ENCODE data around the gene PRKAR2A.
"Not testable (repeated sequence)": the region's sequence is repeated elsewhere in the genome, so short reads cannot be mapped to it uniquely, and the experiment has no call there.

- TF ChIP-seq, protein P1, sequence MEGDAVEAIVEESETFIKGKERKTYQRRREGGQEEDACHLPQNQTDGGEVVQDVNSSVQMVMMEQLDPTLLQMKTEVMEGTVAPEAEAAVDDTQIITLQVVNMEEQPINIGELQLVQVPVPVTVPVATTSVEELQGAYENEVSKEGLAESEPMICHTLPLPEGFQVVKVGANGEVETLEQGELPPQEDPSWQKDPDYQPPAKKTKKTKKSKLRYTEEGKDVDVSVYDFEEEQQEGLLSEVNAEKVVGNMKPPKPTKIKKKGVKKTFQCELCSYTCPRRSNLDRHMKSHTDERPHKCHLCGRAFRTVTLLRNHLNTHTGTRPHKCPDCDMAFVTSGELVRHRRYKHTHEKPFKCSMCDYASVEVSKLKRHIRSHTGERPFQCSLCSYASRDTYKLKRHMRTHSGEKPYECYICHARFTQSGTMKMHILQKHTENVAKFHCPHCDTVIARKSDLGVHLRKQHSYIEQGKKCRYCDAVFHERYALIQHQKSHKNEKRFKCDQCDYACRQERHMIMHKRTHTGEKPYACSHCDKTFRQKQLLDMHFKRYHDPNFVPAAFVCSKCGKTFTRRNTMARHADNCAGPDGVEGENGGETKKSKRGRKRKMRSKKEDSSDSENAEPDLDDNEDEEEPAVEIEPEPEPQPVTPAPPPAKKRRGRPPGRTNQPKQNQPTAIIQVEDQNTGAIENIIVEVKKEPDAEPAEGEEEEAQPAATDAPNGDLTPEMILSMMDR (IDR thresholded peaks at IDR 0.05), result not testable (repeated sequence)
- not testable (repeated sequence) for TF ChIP-seq POLR2A (IDR thresholded peaks at IDR 0.05)
These were observed 69.1 kb downstream of the PRKAR2A start for GRCh38 chr3:48778565-48778964.

Data from body of pancreas (tissue), 4 donors.